Measurements from ENCODE around the gene GRID2.
A peak's percentile ranks its signal among the peaks of the same experiment; 100 is the strongest.

GRID2 gene

GRCh38 chr4:93771640-93772411 is 1468.1 kb downstream of the GRID2 start:
- no peak overlapping the region for H3K27ac ChIP-seq (ENCODE audit: low read depth, low read length)
- H3K4me3 ChIP-seq (ENCODE audit: low read length) = no peak overlapping the region
- H3K27me3 ChIP-seq (ENCODE audit: insufficient read depth, low read length) = no peaks in the 10 kb centered on the region
- 90% methylated on average over 8 of the region's 8 CpGs for WGBS
- no peak overlapping the region for H3K9ac ChIP-seq (ENCODE audit: low read depth, low read length)
- no peaks in the 10 kb centered on the region for H3K36me3 ChIP-seq (ENCODE audit: insufficient read depth, low read length)
- no peaks in the 10 kb centered on the region for H3K4me1 ChIP-seq (ENCODE audit: insufficient read depth, low read length)
- no peaks in the 10 kb centered on the region for H3K9me3 ChIP-seq (ENCODE audit: insufficient read depth, low read depth, low read length)

GRCh38 chr4:93772858-93773257 is 1469.1 kb downstream of the GRID2 start:
- Histone ChIP-seq H3K9me3 (ENCODE audit: insufficient read depth, low read depth, low read length) (no peaks in the 10 kb centered on the region), H3K27me3 (ENCODE audit: insufficient read depth, low read length) (no peaks in the 10 kb centered on the region), H3K4me3 (ENCODE audit: low read length) (no peak overlapping the region), H3K4me1 (ENCODE audit: insufficient read depth, low read length) (no peaks in the 10 kb centered on the region), H3K36me3 (ENCODE audit: insufficient read depth, low read length) (no peaks in the 10 kb centered on the region), H3K9ac (ENCODE audit: low read depth, low read length) (no peak overlapping the region), H3K27ac (ENCODE audit: low read depth, low read length) (no peak overlapping the region)

GRCh38 chr4:93775551-93775950 is 1471.8 kb downstream of the GRID2 start:
- Histone ChIP-seq H3K27me3 (ENCODE audit: insufficient read depth, low read length) (no peaks in the 10 kb centered on the region), H3K4me3 (ENCODE audit: low read length) (no peak overlapping the region), H3K9ac (ENCODE audit: low read depth, low read length) (no peak overlapping the region), H3K27ac (ENCODE audit: low read depth, low read length) (no peak overlapping the region), H3K36me3 (ENCODE audit: insufficient read depth, low read length) (no peaks in the 10 kb centered on the region), H3K4me1 (ENCODE audit: insufficient read depth, low read length) (no peaks in the 10 kb centered on the region), H3K9me3 (ENCODE audit: insufficient read depth, low read depth, low read length) (no peaks in the 10 kb centered on the region)
- WGBS = 97% methylated on average over 2 of the region's 3 CpGs

DNA sequence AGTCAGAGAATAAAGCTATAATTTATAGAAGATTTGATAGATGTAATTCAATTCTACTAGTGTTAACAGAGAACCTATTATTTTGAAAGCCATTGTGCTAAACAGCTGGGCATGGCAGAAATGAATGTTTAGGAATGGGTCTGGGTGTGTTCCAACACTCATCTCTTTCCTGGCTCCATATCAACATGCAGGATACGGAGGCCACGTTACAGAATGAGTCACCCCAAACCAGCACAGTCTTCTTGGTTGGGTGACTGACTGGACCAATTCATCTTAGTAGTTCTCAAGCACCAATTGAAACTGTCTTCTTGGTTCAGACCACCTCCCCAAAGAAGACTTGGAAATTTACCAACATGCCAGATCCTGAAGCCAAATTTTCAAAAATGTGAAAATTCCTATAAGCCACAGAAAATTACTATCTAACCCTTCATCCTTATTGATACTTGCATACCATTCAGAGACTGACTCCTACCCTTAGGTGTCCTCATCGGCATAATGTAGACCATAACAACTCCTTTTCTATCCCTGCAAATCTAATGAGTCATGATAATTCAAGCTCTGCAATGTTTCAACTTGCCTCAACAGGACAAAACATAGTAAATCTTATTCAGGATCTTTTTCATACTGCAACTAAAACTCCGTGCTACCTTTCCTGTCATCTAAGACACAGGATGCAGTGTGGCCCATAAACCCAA is 1472.8 kb downstream of the GRID2 start:
- Histone ChIP-seq H3K9ac (ENCODE audit: low read depth, low read length) (no peak overlapping the region), H3K9me3 (ENCODE audit: insufficient read depth, low read depth, low read length) (no peaks in the 10 kb centered on the region), H3K36me3 (ENCODE audit: insufficient read depth, low read length) (no peaks in the 10 kb centered on the region), H3K4me1 (ENCODE audit: insufficient read depth, low read length) (no peaks in the 10 kb centered on the region), H3K4me3 (ENCODE audit: low read length) (no peak overlapping the region), H3K27ac (ENCODE audit: low read depth, low read length) (no peak overlapping the region), H3K27me3 (ENCODE audit: insufficient read depth, low read length) (no peaks in the 10 kb centered on the region)
- WGBS = 95% methylated on average over 4 of the region's 4 CpGs

DNA sequence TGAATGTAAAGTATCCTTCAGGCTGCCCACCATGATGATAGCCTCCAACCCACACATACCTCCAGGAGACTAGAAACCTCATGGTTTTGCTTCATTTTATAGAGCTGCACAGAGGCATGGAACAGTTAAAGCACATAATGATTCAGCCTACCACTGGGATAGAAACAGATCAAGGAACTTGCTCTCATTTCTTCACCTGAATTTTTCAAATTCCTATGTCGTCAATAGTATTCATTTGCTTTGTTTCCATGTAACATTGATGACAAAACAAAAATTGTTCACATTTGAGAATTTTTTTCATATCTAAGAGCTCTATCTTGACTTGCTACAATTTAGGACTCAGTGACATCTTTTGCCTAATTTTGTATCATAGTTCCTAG is 1473.3 kb downstream of the GRID2 start:
- no peaks in the 10 kb centered on the region for H3K36me3 ChIP-seq (ENCODE audit: insufficient read depth, low read length)
- H3K9ac ChIP-seq (ENCODE audit: low read depth, low read length) = no peak overlapping the region
- no peaks in the 10 kb centered on the region for H3K27me3 ChIP-seq (ENCODE audit: insufficient read depth, low read length)
- H3K4me3 ChIP-seq (ENCODE audit: low read length) = no peak overlapping the region
- H3K4me1 ChIP-seq (ENCODE audit: insufficient read depth, low read length) = no peaks in the 10 kb centered on the region
- H3K9me3 ChIP-seq (ENCODE audit: insufficient read depth, low read depth, low read length) = no peaks in the 10 kb centered on the region
- 91% methylated on average over 1 of the region's 1 CpG for WGBS
- H3K27ac ChIP-seq (ENCODE audit: low read depth, low read length) = no peak overlapping the region

DNA sequence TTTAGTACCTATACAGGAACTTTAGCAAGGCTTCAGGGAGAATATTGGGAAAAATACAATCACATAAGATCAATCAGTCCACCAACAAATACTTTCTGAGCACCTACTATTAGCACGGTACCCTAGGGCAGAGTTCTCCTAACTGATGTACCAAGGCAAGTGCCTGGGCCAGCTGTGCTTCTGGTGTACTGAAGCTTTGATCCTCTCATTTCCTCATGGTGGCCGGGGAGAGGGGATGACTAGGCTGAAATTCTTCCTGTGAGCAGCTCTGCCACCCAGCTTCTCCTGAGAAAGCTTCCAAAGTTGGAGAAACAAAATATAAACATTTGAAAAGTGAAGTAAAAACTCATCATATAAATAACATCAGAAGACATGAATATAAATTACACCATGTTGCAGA is 1475.5 kb downstream of the GRID2 start:
- Histone ChIP-seq H3K9me3 (ENCODE audit: insufficient read depth, low read depth, low read length) (no peaks in the 10 kb centered on the region), H3K4me3 (ENCODE audit: low read length) (no peak overlapping the region), H3K9ac (ENCODE audit: low read depth, low read length) (no peak overlapping the region), H3K4me1 (ENCODE audit: insufficient read depth, low read length) (no peaks in the 10 kb centered on the region), H3K36me3 (ENCODE audit: insufficient read depth, low read length) (no peaks in the 10 kb centered on the region), H3K27me3 (ENCODE audit: insufficient read depth, low read length) (no peaks in the 10 kb centered on the region), H3K27ac (ENCODE audit: low read depth, low read length) (no peak overlapping the region)
- 73% methylated on average over 2 of the region's 2 CpGs for WGBS

- no peaks in the 10 kb centered on the region for H3K27me3 ChIP-seq (ENCODE audit: insufficient read depth, low read length)
- no peak overlapping the region for H3K9ac ChIP-seq (ENCODE audit: low read depth, low read length)
- WGBS = 93% methylated on average over 5 of the region's 5 CpGs
- H3K27ac ChIP-seq (ENCODE audit: low read depth, low read length) = no peak overlapping the region
- no peak overlapping the region for H3K4me3 ChIP-seq (ENCODE audit: low read length)
- no peaks in the 10 kb centered on the region for H3K36me3 ChIP-seq (ENCODE audit: insufficient read depth, low read length)
- no peaks in the 10 kb centered on the region for H3K9me3 ChIP-seq (ENCODE audit: insufficient read depth, low read depth, low read length)
- no peaks in the 10 kb centered on the region for H3K4me1 ChIP-seq (ENCODE audit: insufficient read depth, low read length)
Observed at GRCh38 chr4:93780080-93780479, 1476.3 kb downstream of the GRID2 start.

DNA sequence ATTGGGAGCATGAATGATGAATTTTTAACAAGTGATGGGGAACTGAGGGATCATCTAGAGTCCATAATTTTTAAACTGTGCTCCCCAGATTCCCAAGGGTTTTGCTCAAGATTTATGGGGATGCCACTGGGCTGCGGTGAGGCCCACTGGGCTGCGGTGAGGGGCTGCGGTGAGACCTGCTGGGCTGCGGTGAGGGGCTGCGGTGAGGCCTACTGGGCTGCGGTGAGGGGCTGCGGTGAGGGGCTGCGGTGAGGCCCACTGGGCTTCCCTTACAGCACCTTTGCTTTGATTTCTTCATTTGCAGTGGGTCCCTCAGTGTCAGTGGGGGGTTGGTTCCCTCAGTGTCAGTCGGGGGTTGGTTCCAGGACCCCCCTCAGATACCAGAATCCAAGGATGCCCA is 1477.4 kb downstream of the GRID2 start:
- no peaks in the 10 kb centered on the region for H3K27me3 ChIP-seq (ENCODE audit: insufficient read depth, low read length)
- no peaks in the 10 kb centered on the region for H3K9me3 ChIP-seq (ENCODE audit: insufficient read depth, low read depth, low read length)
- H3K9ac ChIP-seq (ENCODE audit: low read depth, low read length) = no peak overlapping the region
- WGBS = 97% methylated on average over 8 of the region's 9 CpGs
- H3K4me3 ChIP-seq (ENCODE audit: low read length) = no peak overlapping the region
- H3K4me1 ChIP-seq (ENCODE audit: insufficient read depth, low read length) = peaks cover 10% of the 10 kb centered on the region
- H3K36me3 ChIP-seq (ENCODE audit: insufficient read depth, low read length) = no peaks in the 10 kb centered on the region
- H3K27ac ChIP-seq (ENCODE audit: low read depth, low read length) = no peak overlapping the region

GRCh38 chr4:93786149-93786548 is 1482.4 kb downstream of the GRID2 start:
- Histone ChIP-seq H3K27ac (ENCODE audit: low read depth, low read length) (peak overlapping the region; percentile 62; the same call in 1 of the 2 replicates), H3K36me3 (ENCODE audit: insufficient read depth, low read length) (no peaks in the 10 kb centered on the region), H3K9me3 (ENCODE audit: insufficient read depth, low read depth, low read length) (no peaks in the 10 kb centered on the region), H3K4me3 (ENCODE audit: low read length) (no peak overlapping the region), H3K9ac (ENCODE audit: low read depth, low read length) (no peak overlapping the region), H3K4me1 (ENCODE audit: insufficient read depth, low read length) (peaks cover 14% of the 10 kb centered on the region), H3K27me3 (ENCODE audit: insufficient read depth, low read length) (no peaks in the 10 kb centered on the region)
- WGBS = 38% methylated on average over 2 of the region's 2 CpGs

DNA sequence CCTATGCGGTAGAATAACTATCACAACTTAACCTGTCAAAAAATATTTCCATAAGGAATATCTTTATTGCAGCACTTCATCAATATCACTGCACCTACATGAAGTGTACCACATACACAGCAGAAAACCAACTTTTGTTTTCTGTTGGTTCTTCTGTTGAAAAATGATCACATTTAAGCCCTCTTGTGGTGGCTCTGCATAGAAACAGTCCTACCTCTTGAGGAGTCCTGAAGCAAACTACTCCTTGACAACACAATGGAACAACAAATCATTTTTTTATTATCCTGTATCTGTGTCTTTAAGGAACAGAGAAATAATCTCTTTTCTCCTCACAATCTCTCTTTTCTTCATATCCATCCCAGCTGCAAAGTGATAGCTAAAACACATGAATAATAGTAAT is 1484.9 kb downstream of the GRID2 start:
- 93% methylated on average over 1 of the region's 1 CpG for WGBS
- Histone ChIP-seq H3K27ac (ENCODE audit: low read depth, low read length) (no peak overlapping the region), H3K9me3 (ENCODE audit: insufficient read depth, low read depth, low read length) (no peaks in the 10 kb centered on the region), H3K36me3 (ENCODE audit: insufficient read depth, low read length) (no peaks in the 10 kb centered on the region), H3K4me3 (ENCODE audit: low read length) (no peak overlapping the region), H3K4me1 (ENCODE audit: insufficient read depth, low read length) (peaks cover 20% of the 10 kb centered on the region), H3K9ac (ENCODE audit: low read depth, low read length) (no peak overlapping the region), H3K27me3 (ENCODE audit: insufficient read depth, low read length) (no peaks in the 10 kb centered on the region)

- no peak overlapping the region for H3K4me3 ChIP-seq (ENCODE audit: low read length)
- no peak overlapping the region for H3K9ac ChIP-seq (ENCODE audit: low read depth, low read length)
- 0% methylated on average over 2 of the region's 3 CpGs for WGBS
- H3K4me1 ChIP-seq (ENCODE audit: insufficient read depth, low read length) = peaks cover 7% of the 10 kb centered on the region; the same call in 1 of the 2 replicates
- H3K9me3 ChIP-seq (ENCODE audit: insufficient read depth, low read depth, low read length) = no peaks in the 10 kb centered on the region
- no peaks in the 10 kb centered on the region for H3K27me3 ChIP-seq (ENCODE audit: insufficient read depth, low read length)
- H3K27ac ChIP-seq (ENCODE audit: low read depth, low read length) = no peak overlapping the region
- no peaks in the 10 kb centered on the region for H3K36me3 ChIP-seq (ENCODE audit: insufficient read depth, low read length)
Observed at GRCh38 chr4:93791570-93792195, 1487.9 kb downstream of the GRID2 start.
